Activated CD4-positive, alpha-beta T cell treated with anti-CD3 and anti-CD28 coated beads, Interleukin-2, amount 10 ng/mL, durations not matched to agents 7 days and 5 days (primary cell): Measurements from ENCODE around the gene TEX264. TPM values are rescaled to one million over a fixed set of nuclear protein-coding genes. Genes with fewer than 3 reads are reported as not detected.

ENCODE experiments used
- CTCF ChIA-PET: fragments of 350-600 bp; sonication (Branson Sonifier 250); formaldehyde crosslinking; loops from one replicate; lab custom pipeline; 2021; ENCODE audit warnings: antibody characterized with exemption; lab: Charles Lee
- POLR2A ChIA-PET: fragments of 350-600 bp; sonication (Branson Sonifier 250); formaldehyde crosslinking; loops from one replicate; lab custom pipeline; 2021; ENCODE audit warnings: antibody characterized with exemption; lab: Charles Lee
- DNase-seq: peaks from one replicate; pipeline ENCODE4 v3.0.0-alpha.2; 2020
- H3K27ac Mint-ChIP-seq: one replicate; pipeline ENCODE4 v1.8.0; 2021; ENCODE audit warnings: mild to moderate bottlenecking, moderate library complexity, mixed read lengths
- H3K27me3 Mint-ChIP-seq: one replicate; pipeline ENCODE4 v1.8.0; 2021; ENCODE audit warnings: mixed read lengths
- H3K36me3 Mint-ChIP-seq: one replicate; pipeline ENCODE4 v1.8.0; 2021; ENCODE audit warnings: low read depth, mixed read lengths
- H3K4me1 Mint-ChIP-seq: one replicate; pipeline ENCODE4 v1.8.0; 2021; ENCODE audit warnings: mixed read lengths
- H3K4me3 Mint-ChIP-seq: one replicate; pipeline ENCODE4 v1.8.0; 2021; ENCODE audit warnings: mild to moderate bottlenecking, moderate library complexity, mixed read lengths
- H3K9me3 Mint-ChIP-seq: one replicate; pipeline ENCODE4 v1.8.0; 2021; ENCODE audit warnings: mixed read lengths
- total RNA-seq, 2 experiments: library from RNA; stranded (reverse); gene quantifications; one replicate each; pipeline ENCODE4 v1.2.3, GENCODE V29; 2021

TEX264 gene
- total RNA-seq, 2 experiments from 2014 or later: 75.2 to 81.4 TPM

DNA sequence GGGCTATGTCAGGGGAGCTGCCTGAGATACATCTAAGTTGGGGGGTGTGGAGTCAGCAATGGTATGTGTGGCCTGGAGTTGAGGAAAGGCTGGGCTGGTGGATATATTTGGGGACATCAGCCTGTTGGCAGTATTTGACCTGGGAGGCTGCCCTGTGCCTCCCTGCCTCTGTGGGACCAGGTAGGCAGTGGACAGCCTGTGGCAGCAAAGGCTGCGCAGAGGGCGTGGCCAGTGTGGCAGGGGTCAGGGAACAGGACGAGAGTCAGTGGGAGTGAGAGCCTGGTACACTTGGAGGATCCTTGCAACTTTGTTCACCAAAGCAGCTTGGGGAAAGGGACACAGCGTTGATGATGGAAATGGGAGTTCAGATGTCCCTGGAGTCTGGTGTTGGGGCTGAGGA lies 15.0 kb downstream of the TEX264 start:
- CTCF ChIA-PET: interaction anchor here (0.6 to 10.5 kb wide), 9 partner anchors 8 to 297 kb away, joined by 3 to 144 read pairs (median 6); partner anchors contain the start of genes DCAF1 and TEX264
- peak overlapping the region; percentile 62 for H3K4me3 Mint-ChIP-seq
- no peaks in the 10 kb centered on the region for H3K9me3 Mint-ChIP-seq
- POLR2A ChIA-PET: interaction anchor here (0.9 kb wide), 1 partner anchor 11 kb away, joined by 3 read pairs; no protein-coding TSS in a partner anchor
- DNase-seq: no peak
- no peaks in the 10 kb centered on the region for H3K27me3 Mint-ChIP-seq
- peak overlapping the region; percentile 88 for H3K27ac Mint-ChIP-seq
- H3K36me3 Mint-ChIP-seq: peaks cover 74% of the 10 kb centered on the region
- H3K4me1 Mint-ChIP-seq: peaks cover 85% of the 10 kb centered on the region

DNA sequence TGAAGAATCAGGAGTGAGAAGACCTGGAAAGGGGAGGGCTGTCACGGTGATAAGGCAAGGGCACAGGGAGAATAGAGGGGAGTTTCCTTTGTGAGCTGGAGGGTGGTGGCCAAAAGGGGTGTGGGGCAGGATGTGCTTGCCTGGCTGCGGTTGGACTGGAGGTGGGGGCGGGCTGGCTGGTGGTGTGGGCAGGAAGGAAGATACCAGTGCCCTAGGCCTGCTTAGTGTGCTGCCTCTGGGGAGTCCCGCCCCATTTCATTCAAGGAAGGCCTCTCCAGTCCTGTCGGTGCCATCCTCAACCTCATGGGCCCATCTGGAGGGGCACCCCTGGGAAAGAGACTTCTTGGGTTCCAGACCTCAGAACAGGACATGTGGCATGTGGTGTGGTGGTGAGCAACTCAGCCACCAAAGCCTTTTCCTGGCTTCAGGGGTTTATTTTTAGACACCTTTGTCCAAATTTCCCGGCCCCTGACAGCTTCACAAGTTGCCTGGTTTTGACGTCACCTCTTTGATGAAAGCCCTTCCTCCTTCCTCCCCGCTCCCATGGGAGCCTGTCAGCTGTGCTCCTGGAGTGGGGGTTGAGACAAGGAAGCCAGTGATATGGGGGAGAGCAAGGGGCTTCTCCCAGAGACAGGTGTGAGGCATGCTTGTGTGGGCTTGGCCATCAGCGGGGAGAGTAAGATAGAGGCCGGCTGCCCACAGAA lies 15.6 kb downstream of the TEX264 start:
- H3K27me3 Mint-ChIP-seq: no peaks in the 10 kb centered on the region
- H3K9me3 Mint-ChIP-seq: no peaks in the 10 kb centered on the region
- H3K27ac Mint-ChIP-seq: peak overlapping the region; percentile 88
- H3K36me3 Mint-ChIP-seq: peaks cover 72% of the 10 kb centered on the region
- H3K4me3 Mint-ChIP-seq: peak overlapping the region; percentile 62
- peaks cover 78% of the 10 kb centered on the region for H3K4me1 Mint-ChIP-seq
- ChIA-PET CTCF (interaction anchor here (0.5 to 10.5 kb wide), 10 partner anchors 14 to 297 kb away, joined by 3 to 144 read pairs (median 4); partner anchors contain the start of genes DCAF1, RRP9 and TEX264), POLR2A (interaction anchor here (0.9 kb wide), 1 partner anchor 11 kb away, joined by 3 read pairs; no protein-coding TSS in a partner anchor)
- peak; percentile 93 for DNase-seq

DNA sequence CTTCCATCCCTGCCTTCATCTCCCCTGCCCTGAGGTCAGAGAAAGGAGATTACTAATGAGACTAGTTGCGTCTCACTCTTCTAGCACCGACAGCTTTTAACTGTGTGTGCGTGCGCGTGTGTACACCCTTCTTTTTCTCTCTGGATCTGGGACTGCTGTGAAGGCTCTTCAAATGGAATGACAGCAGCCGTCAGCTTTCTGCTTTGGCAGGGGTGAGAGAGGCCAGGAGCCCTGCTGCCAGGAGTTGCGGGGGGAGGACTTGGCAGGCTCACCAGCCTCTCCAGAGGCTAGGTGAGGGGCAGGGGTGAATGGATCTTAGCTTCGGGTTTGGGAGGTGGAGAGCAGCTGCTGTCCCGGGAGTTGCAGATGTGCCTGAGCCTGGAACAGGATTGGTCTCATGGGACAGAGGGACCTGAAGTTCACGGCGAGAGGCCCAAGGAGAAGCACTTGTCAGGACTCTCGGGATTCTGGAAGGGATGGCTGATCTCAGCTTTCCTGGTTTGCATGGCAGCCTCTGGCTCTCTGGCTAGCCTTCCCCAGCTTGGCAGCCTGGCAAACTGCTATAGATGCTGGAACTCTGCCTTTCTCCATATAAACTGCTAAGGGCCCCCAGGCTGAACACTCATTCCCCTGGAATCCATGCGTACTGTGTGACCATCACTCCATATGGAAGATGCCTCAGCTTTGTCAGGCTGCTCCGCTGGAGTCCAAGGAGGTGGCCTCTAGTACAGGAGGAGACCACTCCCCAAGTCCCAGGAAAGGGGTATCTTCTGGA lies 16.6 kb downstream of the TEX264 start:
- ChIA-PET CTCF (interaction anchor here (0.9 to 10.5 kb wide), 4 partner anchors 13 to 298 kb away, joined by 4 to 144 read pairs (median 6); partner anchors contain the start of gene TEX264), POLR2A (no interaction called here)
- H3K36me3 Mint-ChIP-seq: peaks cover 68% of the 10 kb centered on the region
- H3K27ac Mint-ChIP-seq: peak overlapping the region; percentile 88
- peaks cover 69% of the 10 kb centered on the region for H3K4me1 Mint-ChIP-seq
- no peak for DNase-seq
- peak overlapping the region; percentile 62 for H3K4me3 Mint-ChIP-seq
- H3K27me3 Mint-ChIP-seq: no peaks in the 10 kb centered on the region
- H3K9me3 Mint-ChIP-seq: no peaks in the 10 kb centered on the region

DNA sequence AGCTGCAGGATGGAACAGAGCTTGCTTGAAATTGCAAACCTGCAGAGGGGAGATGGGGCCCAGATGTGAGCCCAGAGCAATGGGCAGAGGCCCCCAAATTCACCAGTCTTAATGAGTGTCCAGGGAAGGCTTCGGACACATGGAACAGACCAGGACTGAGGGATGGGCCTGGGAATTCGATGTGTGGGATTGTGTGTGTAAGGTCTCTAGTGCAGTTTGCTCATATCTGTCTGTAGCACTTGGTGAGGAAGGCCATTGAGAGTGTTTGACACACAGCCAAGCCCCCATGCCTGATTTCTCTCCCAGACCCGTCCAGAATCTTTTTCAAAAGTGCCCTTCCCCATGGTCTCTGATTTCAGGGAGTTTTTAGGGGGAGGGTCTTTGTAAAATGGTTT lies 17.2 kb downstream of the TEX264 start:
- ChIA-PET POLR2A (no interaction called here), CTCF (interaction anchor here (0.9 to 1.4 kb wide), 2 partner anchors 12 to 186 kb away, joined by 4 read pairs; no protein-coding TSS in a partner anchor)
- Mint-ChIP-seq H3K4me3 (no peak overlapping the region), H3K27me3 (no peaks in the 10 kb centered on the region), H3K27ac (peak overlapping the region; percentile 88), H3K9me3 (no peaks in the 10 kb centered on the region), H3K36me3 (peaks cover 64% of the 10 kb centered on the region), H3K4me1 (peaks cover 63% of the 10 kb centered on the region)
- DNase-seq: no peak

GRCh38 chr3:51691021-51691420 lies 20.0 kb downstream of the TEX264 start:
- H3K27me3 Mint-ChIP-seq: no peaks in the 10 kb centered on the region
- no peaks in the 10 kb centered on the region for H3K9me3 Mint-ChIP-seq
- ChIA-PET CTCF (interaction anchor here (0.6 to 3.5 kb wide), 4 partner anchors 9 to 219 kb away, joined by 3 to 16 read pairs (median 6); no protein-coding TSS in a partner anchor), POLR2A (no interaction called here)
- peak overlapping the region; percentile 34 for H3K27ac Mint-ChIP-seq
- H3K36me3 Mint-ChIP-seq: peaks cover 49% of the 10 kb centered on the region
- no peak for DNase-seq
- H3K4me1 Mint-ChIP-seq: peaks cover 40% of the 10 kb centered on the region
- no peak overlapping the region for H3K4me3 Mint-ChIP-seq

DNA sequence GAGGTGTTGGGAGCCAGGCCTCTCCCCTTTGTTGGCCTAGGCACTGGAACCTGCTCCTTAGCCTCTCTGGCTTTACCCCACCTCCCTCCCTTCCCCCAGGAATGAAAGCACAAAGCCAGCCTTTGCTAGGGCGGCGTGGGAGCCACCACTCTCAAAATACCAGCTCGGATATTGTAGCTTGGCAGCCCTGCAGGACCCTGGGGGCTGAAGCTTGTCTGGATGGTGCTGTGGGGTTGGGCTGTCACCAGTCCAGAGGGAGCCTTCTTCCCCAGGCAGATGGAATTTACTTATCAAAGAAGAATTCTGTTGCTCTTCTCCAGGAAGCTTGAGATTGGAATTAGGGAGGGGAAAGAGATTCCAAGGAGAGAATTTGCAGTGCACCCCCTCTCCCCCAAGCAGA lies 20.9 kb downstream of the TEX264 start:
- no peaks in the 10 kb centered on the region for H3K27me3 Mint-ChIP-seq
- H3K36me3 Mint-ChIP-seq: peaks cover 43% of the 10 kb centered on the region
- H3K9me3 Mint-ChIP-seq: no peaks in the 10 kb centered on the region
- no peak overlapping the region for H3K4me3 Mint-ChIP-seq
- CTCF ChIA-PET: interaction anchor here (0.9 to 3.5 kb wide), 6 partner anchors 10 to 131 kb away, joined by 3 to 16 read pairs (median 4); partner anchors contain the start of gene TEX264
- no peak for DNase-seq
- POLR2A ChIA-PET: no interaction called here
- H3K4me1 Mint-ChIP-seq: peaks cover 30% of the 10 kb centered on the region
- H3K27ac Mint-ChIP-seq: no peak overlapping the region

DNA sequence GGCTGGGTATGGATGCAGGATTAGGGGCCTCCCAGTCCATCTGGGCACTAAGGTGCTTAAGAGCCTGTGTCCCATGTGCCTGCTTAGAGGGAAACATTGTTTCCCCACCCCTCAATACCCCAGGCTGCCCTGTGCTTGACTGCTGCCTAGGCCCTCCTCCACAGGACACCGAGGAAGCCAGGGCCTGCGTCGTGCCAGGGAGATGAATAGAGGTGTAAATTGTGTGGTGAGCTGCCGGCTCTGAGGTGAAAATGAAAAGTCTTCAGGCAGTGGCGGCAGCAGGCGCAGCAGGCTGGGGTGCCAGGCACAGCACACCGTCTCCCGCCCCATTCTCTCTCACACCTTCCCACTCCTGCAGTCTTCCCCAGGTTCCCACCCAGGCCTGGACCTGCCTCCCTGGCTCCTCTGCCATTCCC lies 21.9 kb downstream of the TEX264 start:
- POLR2A ChIA-PET: no interaction called here
- no peak for DNase-seq
- Mint-ChIP-seq H3K27me3 (no peaks in the 10 kb centered on the region), H3K4me1 (peaks cover 20% of the 10 kb centered on the region), H3K36me3 (peaks cover 34% of the 10 kb centered on the region), H3K27ac (no peak overlapping the region), H3K9me3 (no peaks in the 10 kb centered on the region), H3K4me3 (no peak overlapping the region)
- CTCF ChIA-PET: interaction anchor here (2.6 to 3.5 kb wide), 2 partner anchors 9 to 11 kb away, joined by 8 to 16 read pairs; no protein-coding TSS in a partner anchor

DNA sequence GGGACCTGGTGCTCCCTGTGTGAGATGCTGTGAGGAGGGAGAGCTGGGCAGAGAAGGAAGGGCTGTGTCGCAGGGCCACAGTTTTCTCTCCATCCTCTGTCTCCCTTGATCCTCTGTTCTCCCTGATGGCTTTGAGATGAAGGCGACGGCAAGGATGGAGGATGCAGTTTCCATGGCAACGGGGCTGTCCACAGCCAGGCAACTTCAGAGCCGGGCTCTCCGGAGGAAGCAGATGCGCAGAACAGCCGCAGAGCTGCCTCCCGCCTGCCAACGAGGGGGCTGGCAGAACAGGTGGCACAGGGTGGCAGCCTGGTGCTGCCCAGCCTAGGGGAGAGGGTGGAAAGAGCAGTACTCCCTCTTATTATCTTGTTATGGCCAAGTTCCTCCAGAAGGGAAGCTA lies 25.9 kb downstream of the TEX264 start:
- DNase-seq: no peak
- CTCF ChIA-PET: interaction anchor here (0.7 to 3.2 kb wide), 4 partner anchors 15 to 195 kb away, joined by 3 to 17 read pairs (median 4); no protein-coding TSS in a partner anchor
- POLR2A ChIA-PET: no interaction called here
- H3K4me1 Mint-ChIP-seq: peaks cover 13% of the 10 kb centered on the region
- H3K27me3 Mint-ChIP-seq: no peaks in the 10 kb centered on the region
- H3K36me3 Mint-ChIP-seq: peaks cover 20% of the 10 kb centered on the region
- no peak overlapping the region for H3K4me3 Mint-ChIP-seq
- H3K27ac Mint-ChIP-seq: no peak overlapping the region
- H3K9me3 Mint-ChIP-seq: no peaks in the 10 kb centered on the region

DNA sequence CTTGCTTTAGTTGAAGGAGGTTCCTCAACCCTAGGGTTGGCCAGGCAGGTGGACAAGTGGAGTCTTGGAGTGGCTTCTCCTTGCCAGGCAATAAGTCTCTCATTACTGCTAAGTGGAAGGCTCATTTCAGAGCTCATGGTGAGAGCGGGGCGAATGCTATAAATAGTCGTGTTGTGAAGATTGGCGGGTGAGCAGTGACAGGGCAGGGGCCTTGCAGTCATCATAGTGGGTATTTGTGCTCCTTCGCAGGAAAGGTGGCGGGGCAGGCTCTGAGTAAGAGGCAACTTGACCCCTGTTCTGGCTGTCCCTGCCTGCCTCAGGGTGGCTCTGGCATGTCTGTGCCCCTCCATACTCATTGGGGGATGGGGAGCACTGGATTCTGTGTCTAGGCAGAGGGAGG lies 27.2 kb downstream of the TEX264 start:
- Mint-ChIP-seq H3K4me3 (no peak overlapping the region), H3K27me3 (no peaks in the 10 kb centered on the region), H3K36me3 (peaks cover 20% of the 10 kb centered on the region), H3K4me1 (peaks cover 13% of the 10 kb centered on the region), H3K9me3 (no peaks in the 10 kb centered on the region), H3K27ac (no peak overlapping the region)
- no peak for DNase-seq
- POLR2A ChIA-PET: no interaction called here
- CTCF ChIA-PET: interaction anchor here (1.0 to 1.7 kb wide), 2 partner anchors 16 to 21 kb away, joined by 3 to 5 read pairs; no protein-coding TSS in a partner anchor

- Mint-ChIP-seq H3K27me3 (no peaks in the 10 kb centered on the region), H3K4me3 (no peak overlapping the region), H3K9me3 (no peaks in the 10 kb centered on the region), H3K27ac (no peak overlapping the region), H3K4me1 (peaks cover 8% of the 10 kb centered on the region), H3K36me3 (peaks cover 18% of the 10 kb centered on the region)
- POLR2A ChIA-PET: no interaction called here
- CTCF ChIA-PET: interaction anchor here (1.0 to 3.2 kb wide), 2 partner anchors 9 to 13 kb away, joined by 4 to 8 read pairs; no protein-coding TSS in a partner anchor
- no peak for DNase-seq
Measured at GRCh38 chr3:51700403-51700802, 29.4 kb downstream of the TEX264 start.

DNA sequence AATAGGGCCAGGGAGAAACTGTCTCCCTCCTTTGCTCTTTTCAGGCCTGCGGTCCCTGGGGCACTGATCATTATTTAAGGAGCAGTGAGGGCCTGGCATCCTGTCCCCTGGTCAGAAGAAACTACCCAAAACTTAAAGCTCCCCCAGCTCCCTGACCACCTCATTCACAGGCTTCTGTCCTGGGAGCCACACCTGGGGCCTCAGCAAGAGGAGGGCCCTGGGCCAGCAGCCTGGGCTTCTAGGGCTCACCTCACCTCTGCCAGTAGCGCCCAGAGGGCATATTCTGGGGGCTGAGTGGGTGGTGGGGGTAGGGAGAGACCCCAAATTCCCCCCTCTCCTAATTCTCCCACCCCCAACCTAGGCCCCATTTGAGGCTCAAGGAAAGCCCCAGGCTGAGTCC lies 31.1 kb downstream of the TEX264 start:
- H3K4me1 Mint-ChIP-seq: peaks cover 11% of the 10 kb centered on the region
- H3K36me3 Mint-ChIP-seq: peaks cover 14% of the 10 kb centered on the region
- CTCF ChIA-PET: interaction anchor here (1.1 to 3.2 kb wide), 5 partner anchors 10 to 20 kb away, joined by 3 to 8 read pairs (median 4); no protein-coding TSS in a partner anchor
- H3K9me3 Mint-ChIP-seq: no peaks in the 10 kb centered on the region
- H3K27ac Mint-ChIP-seq: peak overlapping the region; percentile 60
- POLR2A ChIA-PET: no interaction called here
- H3K27me3 Mint-ChIP-seq: peaks cover 2% of the 10 kb centered on the region
- H3K4me3 Mint-ChIP-seq: no peak overlapping the region
- no peak for DNase-seq

DNA sequence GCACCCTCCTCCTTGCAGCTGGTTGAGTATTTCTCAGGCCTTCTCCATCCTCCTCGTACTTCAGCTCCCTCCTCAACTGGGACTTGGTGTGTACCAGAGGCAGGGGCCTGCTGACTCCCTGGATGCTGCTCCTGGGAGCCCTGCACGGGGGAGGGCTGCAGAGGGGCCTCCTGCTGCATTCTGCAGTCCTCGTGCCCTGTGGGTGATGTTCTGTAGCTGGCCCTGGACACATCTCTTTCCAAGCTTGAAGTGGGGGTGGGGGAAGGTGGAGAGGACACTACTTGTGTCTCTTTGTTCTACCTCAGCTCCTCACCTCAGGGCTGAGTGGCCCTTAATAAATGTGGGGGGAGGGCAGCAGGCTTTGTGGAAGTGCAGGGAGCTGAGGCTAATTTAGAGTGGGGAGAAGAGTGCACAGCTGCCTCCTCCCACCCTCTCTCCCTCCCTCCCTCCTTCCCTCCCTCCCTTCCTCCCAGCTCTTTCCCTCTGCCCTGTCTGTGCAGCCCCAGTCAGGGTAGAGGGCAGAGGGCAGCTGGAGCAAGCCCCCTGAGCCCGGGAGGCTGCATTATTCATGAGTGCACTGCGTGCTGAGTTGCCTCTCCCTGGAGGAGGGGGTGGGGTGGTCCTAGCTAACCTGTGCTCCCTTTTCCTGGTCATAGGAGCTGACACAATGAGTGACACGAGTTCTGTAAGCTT lies 32.2 kb downstream of the TEX264 start:
- H3K27ac Mint-ChIP-seq: no peak overlapping the region
- H3K4me3 Mint-ChIP-seq: no peak overlapping the region
- POLR2A ChIA-PET: no interaction called here
- no peak for DNase-seq
- no peaks in the 10 kb centered on the region for H3K9me3 Mint-ChIP-seq
- peaks cover 14% of the 10 kb centered on the region for H3K4me1 Mint-ChIP-seq
- H3K27me3 Mint-ChIP-seq: peaks cover 9% of the 10 kb centered on the region
- peaks cover 14% of the 10 kb centered on the region for H3K36me3 Mint-ChIP-seq
- CTCF ChIA-PET: interaction anchor here (0.6 to 3.2 kb wide), 8 partner anchors 8 to 1564 kb away, joined by 3 to 8 read pairs (median 3); no protein-coding TSS in a partner anchor
